Measurements from ENCODE around the gene ENKD1.

ENKD1 gene

GRCh38 chr16:67628216-67628615 is 38.3 kb downstream of the ENKD1 start:
- H3K4me3 ChIP-seq (ENCODE audit: low read length) = no peak overlapping the region
- no peak for DNase-seq (ENCODE audit: low read depth, low spot score)

GRCh38 chr16:67613808-67614207 is 52.7 kb downstream of the ENKD1 start:
- H3K4me3 ChIP-seq (ENCODE audit: low read length) = no peak overlapping the region
- peak; percentile 28 for DNase-seq (ENCODE audit: low read depth, low spot score)
